ENCODE data around the gene DMRT2. TPM values are rescaled to one million over a fixed set of nuclear protein-coding genes. Genes with fewer than 3 reads are reported as not detected.

DMRT2 gene
- total RNA-seq, 1 experiment from 2014 or later, result not detected

GRCh38 chr9:1005043-1005667 lies 45.0 kb upstream of the DMRT2 start:
- H3K4me1 ChIP-seq (replicated peaks; ENCODE audit: insufficient read depth), result no peaks in the 10 kb centered on the region
- H3F3A ChIP-seq (ENCODE audit: insufficient read depth, low read depth), result no peaks in the 10 kb centered on the region
- no peaks in the 10 kb centered on the region for H3K9me2 ChIP-seq (ENCODE audit: insufficient read depth)
- no peaks in the 10 kb centered on the region for H3K27me3 ChIP-seq (ENCODE audit: insufficient read depth, low read depth)
- no peak overlapping the region for H3K27ac ChIP-seq
- no peaks in the 10 kb centered on the region for H4K20me1 ChIP-seq (ENCODE audit: insufficient read depth)
- ChIA-PET POLR2A (ENCODE audit: unreplicated experiment) (no interaction called here), CTCF (interaction anchor here (0.6 kb wide), 2 partner anchors 109 to 581 kb away, joined by 3 to 9 read pairs; no protein-coding TSS in a partner anchor)
- no peak overlapping the region for H3K4me2 ChIP-seq
- peak; percentile 58 for TF ChIP-seq CTCF (conservative IDR thresholded peaks at IDR 0.05)
- TF ChIP-seq EZH2 (IDR thresholded peaks at IDR 0.05; ENCODE audit: low read depth), result no peak
- H3K9me3 ChIP-seq (ENCODE audit: insufficient read depth, low read depth), result no peaks in the 10 kb centered on the region
- peak; percentile 19 to 41 for DNase-seq
- intact Hi-C loops (cut with micrococcal nuclease; ENCODE audit: unreplicated experiment), result loop anchor here (2.0 to 10.0 kb wide), 4 partner anchors 112 to 660 kb away; no protein-coding TSS in a partner anchor
- BruUV-seq (replicated peaks), result no TSS peak
- H3K36me3 ChIP-seq (ENCODE audit: low read depth), result no peaks in the 10 kb centered on the region
- no peak overlapping the region for H2AFZ ChIP-seq
- H3K4me3 ChIP-seq, result no peak overlapping the region
- H3K79me2 ChIP-seq (ENCODE audit: low read depth), result no peaks in the 10 kb centered on the region

- intact Hi-C loops (cut with micrococcal nuclease; ENCODE audit: unreplicated experiment), result loop anchor here (10.0 kb wide), 2 partner anchors 623 to 663 kb away; no protein-coding TSS in a partner anchor
- no peak for DNase-seq
- no peaks in the 10 kb centered on the region for H3K27me3 ChIP-seq (ENCODE audit: insufficient read depth, low read depth)
- H4K20me1 ChIP-seq (ENCODE audit: insufficient read depth), result no peaks in the 10 kb centered on the region
- no peak overlapping the region for H3K27ac ChIP-seq
- BruUV-seq (replicated peaks), result no TSS peak
- no peak overlapping the region for H3K4me3 ChIP-seq
- no peaks in the 10 kb centered on the region for H3F3A ChIP-seq (ENCODE audit: insufficient read depth, low read depth)
- ChIA-PET CTCF (no interaction called here), POLR2A (ENCODE audit: unreplicated experiment) (no interaction called here)
- H3K9me2 ChIP-seq (ENCODE audit: insufficient read depth), result no peaks in the 10 kb centered on the region
- TF ChIP-seq CTCF (conservative IDR thresholded peaks at IDR 0.05), result no peak
- TF ChIP-seq EZH2 (IDR thresholded peaks at IDR 0.05; ENCODE audit: low read depth), result no peak
- H3K79me2 ChIP-seq (ENCODE audit: low read depth), result no peaks in the 10 kb centered on the region
- no peaks in the 10 kb centered on the region for H3K4me1 ChIP-seq (replicated peaks; ENCODE audit: insufficient read depth)
- H2AFZ ChIP-seq, result no peak overlapping the region
- no peaks in the 10 kb centered on the region for H3K36me3 ChIP-seq (ENCODE audit: low read depth)
- no peak overlapping the region for H3K4me2 ChIP-seq
- H3K9me3 ChIP-seq (ENCODE audit: insufficient read depth, low read depth), result no peaks in the 10 kb centered on the region
Observed at GRCh38 chr9:1007312-1007711, 42.8 kb upstream of the DMRT2 start.

GRCh38 chr9:1008216-1008615 lies 41.9 kb upstream of the DMRT2 start:
- BruUV-seq (replicated peaks), result no TSS peak
- POLR2A ChIA-PET (ENCODE audit: unreplicated experiment), result no interaction called here
- no peak overlapping the region for H2AFZ ChIP-seq
- no peaks in the 10 kb centered on the region for H3K36me3 ChIP-seq (ENCODE audit: low read depth)
- intact Hi-C loops (cut with micrococcal nuclease; ENCODE audit: unreplicated experiment), result loop anchor here (2.0 to 10.0 kb wide), 3 partner anchors 201 to 663 kb away; no protein-coding TSS in a partner anchor
- no peak overlapping the region for H3K4me3 ChIP-seq
- no peaks in the 10 kb centered on the region for H3K79me2 ChIP-seq (ENCODE audit: low read depth)
- no peak overlapping the region for H3K4me2 ChIP-seq
- TF ChIP-seq EZH2 (IDR thresholded peaks at IDR 0.05; ENCODE audit: low read depth) (no peak), CTCF (conservative IDR thresholded peaks at IDR 0.05) (no peak)
- no peak for DNase-seq
- H3K9me3 ChIP-seq (ENCODE audit: insufficient read depth, low read depth), result no peaks in the 10 kb centered on the region
- no peaks in the 10 kb centered on the region for H3K27me3 ChIP-seq (ENCODE audit: insufficient read depth, low read depth)
- no peaks in the 10 kb centered on the region for H3F3A ChIP-seq (ENCODE audit: insufficient read depth, low read depth)
- CTCF ChIA-PET, result no interaction called here
- no peaks in the 10 kb centered on the region for H3K9me2 ChIP-seq (ENCODE audit: insufficient read depth)
- no peaks in the 10 kb centered on the region for H4K20me1 ChIP-seq (ENCODE audit: insufficient read depth)
- H3K4me1 ChIP-seq (replicated peaks; ENCODE audit: insufficient read depth), result no peaks in the 10 kb centered on the region
- no peak overlapping the region for H3K27ac ChIP-seq
